ENCODE results near the gene TNS1. TPM values are rescaled to one million over a fixed set of nuclear protein-coding genes. Genes with fewer than 3 reads are reported as not detected.

Gene TNS1
- total RNA-seq, 2 donors from 2014 or later = 3.3 to 4.2 TPM

GRCh38 chr2:217880287-217880889 is 122.4 kb downstream of the TNS1 start:
- no peak overlapping the region for H3K27ac Mint-ChIP-seq
- Histone ChIP-seq H3K27me3 (ENCODE audit: control insufficient read depth, insufficient read depth, low read length, poor library complexity, severe bottlenecking) (no peaks in the 10 kb centered on the region), H3K27ac (ENCODE audit: low read depth, low read length) (no peak overlapping the region), H3K36me3 (ENCODE audit: control insufficient read depth, insufficient read depth, low read length) (no peaks in the 10 kb centered on the region), H3K9ac (ENCODE audit: extremely low read depth, low read length, poor library complexity, severe bottlenecking) (no peak overlapping the region), H3K4me3 (ENCODE audit: low read length) (no peak overlapping the region), H3K4me1 (ENCODE audit: control insufficient read depth, insufficient read depth, low read length) (no peaks in the 10 kb centered on the region), H3K9me3 (ENCODE audit: control insufficient read depth, low read length) (no peaks in the 10 kb centered on the region)
- H3K27me3 Mint-ChIP-seq (ENCODE audit: insufficient read depth) = no peaks in the 10 kb centered on the region
- no peaks in the 10 kb centered on the region for H3K9me3 Mint-ChIP-seq
- TF ChIP-seq, protein P1, sequence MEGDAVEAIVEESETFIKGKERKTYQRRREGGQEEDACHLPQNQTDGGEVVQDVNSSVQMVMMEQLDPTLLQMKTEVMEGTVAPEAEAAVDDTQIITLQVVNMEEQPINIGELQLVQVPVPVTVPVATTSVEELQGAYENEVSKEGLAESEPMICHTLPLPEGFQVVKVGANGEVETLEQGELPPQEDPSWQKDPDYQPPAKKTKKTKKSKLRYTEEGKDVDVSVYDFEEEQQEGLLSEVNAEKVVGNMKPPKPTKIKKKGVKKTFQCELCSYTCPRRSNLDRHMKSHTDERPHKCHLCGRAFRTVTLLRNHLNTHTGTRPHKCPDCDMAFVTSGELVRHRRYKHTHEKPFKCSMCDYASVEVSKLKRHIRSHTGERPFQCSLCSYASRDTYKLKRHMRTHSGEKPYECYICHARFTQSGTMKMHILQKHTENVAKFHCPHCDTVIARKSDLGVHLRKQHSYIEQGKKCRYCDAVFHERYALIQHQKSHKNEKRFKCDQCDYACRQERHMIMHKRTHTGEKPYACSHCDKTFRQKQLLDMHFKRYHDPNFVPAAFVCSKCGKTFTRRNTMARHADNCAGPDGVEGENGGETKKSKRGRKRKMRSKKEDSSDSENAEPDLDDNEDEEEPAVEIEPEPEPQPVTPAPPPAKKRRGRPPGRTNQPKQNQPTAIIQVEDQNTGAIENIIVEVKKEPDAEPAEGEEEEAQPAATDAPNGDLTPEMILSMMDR (conservative IDR thresholded peaks at IDR 0.05) = peak; percentile 61
- WGBS, 2 experiments (ENCODE audit: insufficient coverage in 1 of 2, insufficient read length in 1 of 2) = 94 to 100% methylated on average over 4 to 5 of the region's 5 CpGs
- DNase-seq = no peak
- no peak overlapping the region for H3K4me3 Mint-ChIP-seq
- H3K4me1 Mint-ChIP-seq = no peaks in the 10 kb centered on the region
- no peaks in the 10 kb centered on the region for H3K36me3 Mint-ChIP-seq (ENCODE audit: low read depth)

DNA sequence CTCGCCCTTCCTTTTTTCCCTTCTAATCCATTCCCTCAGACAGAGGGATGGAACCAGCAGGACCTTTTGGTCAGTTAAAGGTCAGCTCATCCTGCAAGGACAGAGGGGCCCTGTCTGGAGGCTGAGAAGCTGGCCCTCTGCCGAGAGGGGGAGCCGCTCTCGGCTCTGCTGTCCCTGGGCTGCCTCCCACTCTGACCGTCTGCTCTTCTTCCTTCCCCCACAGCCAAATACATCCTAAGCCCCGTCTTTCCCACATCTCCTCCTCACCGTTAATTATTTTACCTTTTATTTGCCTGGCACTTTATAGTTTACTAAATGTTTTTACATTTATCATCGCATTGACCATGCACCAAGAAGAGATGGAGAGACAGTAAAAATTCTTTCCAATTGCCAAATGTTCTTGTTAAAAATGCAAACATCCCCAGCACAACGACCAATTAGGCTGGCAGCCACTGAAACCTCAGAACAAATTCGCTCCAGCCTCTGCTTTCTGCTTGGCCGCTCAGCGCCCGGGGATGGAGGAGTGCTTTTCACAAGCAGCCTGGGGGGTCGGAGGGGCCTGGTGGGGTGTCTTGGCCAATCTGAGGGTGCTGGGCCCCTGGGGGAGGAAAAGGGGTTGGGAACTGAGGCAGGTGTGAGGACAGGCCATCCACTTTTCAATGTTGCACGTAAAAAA is 123.7 kb downstream of the TNS1 start:
- no peaks in the 10 kb centered on the region for H3K9me3 ChIP-seq (ENCODE audit: control insufficient read depth, low read length)
- no peak overlapping the region for H3K4me3 ChIP-seq (ENCODE audit: low read length)
- H3K27me3 Mint-ChIP-seq (ENCODE audit: insufficient read depth) = no peaks in the 10 kb centered on the region
- TF ChIP-seq, protein P1 (conservative IDR thresholded peaks at IDR 0.05) = peak; percentile 65
- H3K36me3 Mint-ChIP-seq (ENCODE audit: low read depth) = no peaks in the 10 kb centered on the region
- H3K27me3 ChIP-seq (ENCODE audit: control insufficient read depth, insufficient read depth, low read length, poor library complexity, severe bottlenecking) = no peaks in the 10 kb centered on the region
- H3K27ac ChIP-seq (ENCODE audit: low read depth, low read length) = no peak overlapping the region
- WGBS, 2 experiments (ENCODE audit: insufficient coverage in 1 of 2, insufficient read length in 1 of 2) = 77 to 81% methylated on average over 9 to 15 of the region's 15 CpGs
- H3K27ac Mint-ChIP-seq = no peak overlapping the region
- DNase-seq = peak; percentile 70
- H3K4me3 Mint-ChIP-seq = no peak overlapping the region
- no peaks in the 10 kb centered on the region for H3K36me3 ChIP-seq (ENCODE audit: control insufficient read depth, insufficient read depth, low read length)
- no peaks in the 10 kb centered on the region for H3K4me1 ChIP-seq (ENCODE audit: control insufficient read depth, insufficient read depth, low read length)
- H3K9me3 Mint-ChIP-seq = no peaks in the 10 kb centered on the region
- no peaks in the 10 kb centered on the region for H3K4me1 Mint-ChIP-seq
- no peak overlapping the region for H3K9ac ChIP-seq (ENCODE audit: extremely low read depth, low read length, poor library complexity, severe bottlenecking)

GRCh38 chr2:217877866-217878265 is 124.9 kb downstream of the TNS1 start:
- H3K4me1 ChIP-seq (ENCODE audit: control insufficient read depth, insufficient read depth, low read length) = no peaks in the 10 kb centered on the region
- Mint-ChIP-seq H3K9me3 (no peaks in the 10 kb centered on the region), H3K27ac (no peak overlapping the region), H3K36me3 (ENCODE audit: low read depth) (no peaks in the 10 kb centered on the region), H3K4me1 (no peaks in the 10 kb centered on the region), H3K27me3 (ENCODE audit: insufficient read depth) (no peaks in the 10 kb centered on the region), H3K4me3 (no peak overlapping the region)
- TF ChIP-seq, protein P1 (conservative IDR thresholded peaks at IDR 0.05) = no peak
- H3K9me3 ChIP-seq (ENCODE audit: control insufficient read depth, low read length) = no peaks in the 10 kb centered on the region
- WGBS, 2 experiments (ENCODE audit: insufficient coverage in 1 of 2, insufficient read length in 1 of 2) = 88 to 90% methylated on average over 2 to 8 of the region's 8 CpGs
- no peaks in the 10 kb centered on the region for H3K27me3 ChIP-seq (ENCODE audit: control insufficient read depth, insufficient read depth, low read length, poor library complexity, severe bottlenecking)
- no peaks in the 10 kb centered on the region for H3K36me3 ChIP-seq (ENCODE audit: control insufficient read depth, insufficient read depth, low read length)
- no peak overlapping the region for H3K27ac ChIP-seq (ENCODE audit: low read depth, low read length)
- H3K9ac ChIP-seq (ENCODE audit: extremely low read depth, low read length, poor library complexity, severe bottlenecking) = no peak overlapping the region
- no peak overlapping the region for H3K4me3 ChIP-seq (ENCODE audit: low read length)
- no peak for DNase-seq
